ENCODE data around the gene MERTK. TPM values are rescaled to one million over a fixed set of nuclear protein-coding genes. Genes with fewer than 3 reads are reported as not detected.

Gene MERTK
- total RNA-seq, 1 donor from 2014 or later: 5.1 TPM

- no peaks in the 10 kb centered on the region for H4K20me1 ChIP-seq (ENCODE audit: insufficient read depth, low read length)
- H3K27me3 ChIP-seq (ENCODE audit: insufficient read depth, low read length): peaks cover 3% of the 10 kb centered on the region
- no peaks in the 10 kb centered on the region for H3K79me2 ChIP-seq (ENCODE audit: insufficient read depth, low read length)
- no peaks in the 10 kb centered on the region for H3K36me3 ChIP-seq (ENCODE audit: insufficient read depth, low read length)
- no peak overlapping the region for H3K4me3 ChIP-seq (ENCODE audit: insufficient read depth, low read depth, low read length)
- H3K4me2 ChIP-seq (ENCODE audit: low read length): no peak overlapping the region
- H2AFZ ChIP-seq (ENCODE audit: low read depth, low read length): no peak overlapping the region
- H3K27ac ChIP-seq (ENCODE audit: low read depth, low read length): no peak overlapping the region
- peaks cover 2% of the 10 kb centered on the region for H3K36me3 Mint-ChIP-seq (ENCODE audit: low read depth, unreplicated experiment)
- no peak overlapping the region for H3K9ac ChIP-seq (ENCODE audit: low read length)
- peaks cover 9% of the 10 kb centered on the region for H3K4me1 ChIP-seq (ENCODE audit: insufficient read depth, low read length)
- no peak overlapping the region for H3K27ac Mint-ChIP-seq (ENCODE audit: unreplicated experiment)
- TF ChIP-seq CTCF (IDR thresholded peaks at IDR 0.05; ENCODE audit: insufficient read depth, low read depth, low read length): no peak
- no peak for TF ChIP-seq EZH2 (IDR thresholded peaks at IDR 0.05; ENCODE audit: insufficient read depth, low read length)
- DNase-seq (ENCODE audit: low read depth) (no peak), FAIRE-seq (no peak)
- H3K9me3 Mint-ChIP-seq (ENCODE audit: unreplicated experiment): no peaks in the 10 kb centered on the region
- peaks cover 10% of the 10 kb centered on the region for H3K4me1 Mint-ChIP-seq (ENCODE audit: low read depth, unreplicated experiment)
- H3K27me3 Mint-ChIP-seq (ENCODE audit: low read depth, unreplicated experiment): no peaks in the 10 kb centered on the region
- H3K4me3 Mint-ChIP-seq (ENCODE audit: unreplicated experiment): no peak overlapping the region
- no peaks in the 10 kb centered on the region for H3K9me3 ChIP-seq (ENCODE audit: insufficient read depth, low read depth, low read length)
These were observed 125.3 kb downstream of the MERTK start for GRCh38 chr2:112023707-112024106.

GRCh38 chr2:112024231-112024630, 125.8 kb downstream of the MERTK start:
- no peaks in the 10 kb centered on the region for H3K79me2 ChIP-seq (ENCODE audit: insufficient read depth, low read length)
- peaks cover 9% of the 10 kb centered on the region for H3K4me1 ChIP-seq (ENCODE audit: insufficient read depth, low read length)
- no peaks in the 10 kb centered on the region for H4K20me1 ChIP-seq (ENCODE audit: insufficient read depth, low read length)
- no peak overlapping the region for H3K27ac ChIP-seq (ENCODE audit: low read depth, low read length)
- Mint-ChIP-seq H3K27ac (ENCODE audit: unreplicated experiment) (no peak overlapping the region), H3K4me1 (ENCODE audit: low read depth, unreplicated experiment) (peaks cover 10% of the 10 kb centered on the region), H3K9me3 (ENCODE audit: unreplicated experiment) (no peaks in the 10 kb centered on the region), H3K36me3 (ENCODE audit: low read depth, unreplicated experiment) (peaks cover 2% of the 10 kb centered on the region), H3K27me3 (ENCODE audit: low read depth, unreplicated experiment) (no peaks in the 10 kb centered on the region), H3K4me3 (ENCODE audit: unreplicated experiment) (no peak overlapping the region)
- no peaks in the 10 kb centered on the region for H3K9me3 ChIP-seq (ENCODE audit: insufficient read depth, low read depth, low read length)
- DNase-seq (ENCODE audit: low read depth): no peak
- no peak for FAIRE-seq
- no peak overlapping the region for H3K4me2 ChIP-seq (ENCODE audit: low read length)
- no peak overlapping the region for H3K4me3 ChIP-seq (ENCODE audit: insufficient read depth, low read depth, low read length)
- H3K9ac ChIP-seq (ENCODE audit: low read length): no peak overlapping the region
- H2AFZ ChIP-seq (ENCODE audit: low read depth, low read length): no peak overlapping the region
- no peak for TF ChIP-seq EZH2 (IDR thresholded peaks at IDR 0.05; ENCODE audit: insufficient read depth, low read length)
- H3K36me3 ChIP-seq (ENCODE audit: insufficient read depth, low read length): no peaks in the 10 kb centered on the region
- peaks cover 2% of the 10 kb centered on the region for H3K27me3 ChIP-seq (ENCODE audit: insufficient read depth, low read length)

- no peak overlapping the region for H3K4me3 ChIP-seq (ENCODE audit: insufficient read depth, low read depth, low read length)
- peaks cover 6% of the 10 kb centered on the region for H3K4me1 Mint-ChIP-seq (ENCODE audit: low read depth, unreplicated experiment)
- H3K79me2 ChIP-seq (ENCODE audit: insufficient read depth, low read length): no peaks in the 10 kb centered on the region
- H2AFZ ChIP-seq (ENCODE audit: low read depth, low read length): no peak overlapping the region
- no peaks in the 10 kb centered on the region for H3K27me3 Mint-ChIP-seq (ENCODE audit: low read depth, unreplicated experiment)
- H3K4me3 Mint-ChIP-seq (ENCODE audit: unreplicated experiment): no peak overlapping the region
- H3K27me3 ChIP-seq (ENCODE audit: insufficient read depth, low read length): no peaks in the 10 kb centered on the region
- DNase-seq (ENCODE audit: low read depth) (no peak), FAIRE-seq (no peak)
- H3K27ac Mint-ChIP-seq (ENCODE audit: unreplicated experiment): no peak overlapping the region
- no peaks in the 10 kb centered on the region for H3K36me3 ChIP-seq (ENCODE audit: insufficient read depth, low read length)
- H3K9me3 ChIP-seq (ENCODE audit: insufficient read depth, low read depth, low read length): no peaks in the 10 kb centered on the region
- H3K9me3 Mint-ChIP-seq (ENCODE audit: unreplicated experiment): no peaks in the 10 kb centered on the region
- no peak overlapping the region for H3K9ac ChIP-seq (ENCODE audit: low read length)
- H3K36me3 Mint-ChIP-seq (ENCODE audit: low read depth, unreplicated experiment): peaks cover 4% of the 10 kb centered on the region
- no peak overlapping the region for H3K27ac ChIP-seq (ENCODE audit: low read depth, low read length)
- peaks cover 9% of the 10 kb centered on the region for H3K4me1 ChIP-seq (ENCODE audit: insufficient read depth, low read length)
- H3K4me2 ChIP-seq (ENCODE audit: low read length): no peak overlapping the region
- TF ChIP-seq EZH2 (IDR thresholded peaks at IDR 0.05; ENCODE audit: insufficient read depth, low read length) (no peak), CTCF (IDR thresholded peaks at IDR 0.05; ENCODE audit: insufficient read depth, low read depth, low read length) (no peak)
- H4K20me1 ChIP-seq (ENCODE audit: insufficient read depth, low read length): no peaks in the 10 kb centered on the region
These were observed 126.6 kb downstream of the MERTK start for GRCh38 chr2:112024896-112025491.

Measured in astrocyte (in vitro differentiated cells and primary cell).